GM19372 (cell line): ENCODE measurements around the gene CNDP1.
"Not testable (repeated sequence)": the region's sequence is repeated elsewhere in the genome, so short reads cannot be mapped to it uniquely, and the experiment has no call there.

Source experiments
- ATAC-seq: cut with Tn5 transposase; IDR thresholded peaks from one replicate; pipeline ENCODE4 v1.9.1; 2021; ENCODE audit warnings: mild to moderate bottlenecking, low read depth, moderate library complexity; ENCODE audit not compliant: unreplicated experiment

CNDP1 gene

GRCh38 chr18:74541703-74542555, 7.6 kb downstream of the CNDP1 start:
- no peak for ATAC-seq

- ATAC-seq = no peak
Observed at GRCh38 chr18:74544898-74545297, 10.6 kb downstream of the CNDP1 start.

- no peak for ATAC-seq
Observed at GRCh38 chr18:74546007-74546406, 11.7 kb downstream of the CNDP1 start.

DNA sequence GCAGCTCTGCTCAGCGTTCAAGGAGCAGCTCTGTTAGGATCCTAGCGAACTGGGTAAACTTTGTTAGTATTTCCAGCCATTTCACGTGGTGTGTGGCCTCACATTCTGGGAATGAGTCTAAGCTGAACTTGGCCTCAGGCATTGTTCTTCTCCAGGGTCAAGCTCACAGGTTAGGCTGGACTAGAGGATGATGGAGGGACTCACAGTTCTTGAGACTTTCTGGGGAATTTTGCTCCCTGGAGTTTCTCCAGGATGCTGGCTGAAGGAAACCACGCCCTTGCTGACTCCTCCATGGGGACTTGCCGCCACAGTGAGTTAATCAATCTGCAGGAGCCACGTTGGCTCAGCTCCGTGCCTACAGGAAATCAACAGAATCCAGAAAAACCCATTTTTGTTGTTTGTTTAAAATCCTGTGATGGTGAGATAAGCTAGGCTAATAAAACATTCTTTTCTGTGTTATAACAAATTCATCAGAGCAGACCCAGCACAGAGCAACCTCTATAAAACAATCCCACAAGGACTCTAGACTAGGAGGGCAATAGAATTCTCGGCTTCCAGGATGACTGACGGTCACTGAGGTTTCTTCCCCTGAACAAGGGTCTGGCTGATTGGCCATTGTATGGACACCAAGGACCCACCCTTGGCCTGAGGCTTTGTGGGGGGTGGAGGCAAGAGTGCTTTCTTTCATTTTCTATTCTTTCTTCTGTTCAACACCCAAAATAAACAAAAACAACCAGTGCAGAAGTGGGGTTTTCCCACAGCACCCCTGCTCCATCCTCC, 12.6 kb downstream of the CNDP1 start:
- no peak for ATAC-seq

DNA sequence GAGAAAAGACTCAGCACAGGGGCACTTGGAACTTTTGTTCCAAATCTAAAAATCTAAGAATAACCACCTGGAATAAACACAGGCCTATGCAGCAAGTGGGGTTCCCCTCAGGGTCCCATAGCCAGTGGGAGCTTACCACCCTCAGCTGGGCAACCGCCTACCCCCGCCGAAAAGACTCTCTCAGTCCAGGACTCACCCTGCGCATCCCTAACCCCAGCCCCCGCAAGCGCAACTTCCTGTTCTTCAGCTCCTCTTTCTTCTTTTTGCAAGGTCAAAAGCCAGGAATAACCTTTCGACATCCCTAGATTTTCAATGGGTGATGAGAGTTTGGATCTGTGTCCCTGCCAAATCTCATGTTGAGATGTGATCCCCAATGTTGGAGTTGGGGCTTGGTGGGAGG, 13.6 kb downstream of the CNDP1 start:
- no peak for ATAC-seq

- ATAC-seq = no peak
Observed at GRCh38 chr18:74549591-74550104, 15.3 kb downstream of the CNDP1 start.

DNA sequence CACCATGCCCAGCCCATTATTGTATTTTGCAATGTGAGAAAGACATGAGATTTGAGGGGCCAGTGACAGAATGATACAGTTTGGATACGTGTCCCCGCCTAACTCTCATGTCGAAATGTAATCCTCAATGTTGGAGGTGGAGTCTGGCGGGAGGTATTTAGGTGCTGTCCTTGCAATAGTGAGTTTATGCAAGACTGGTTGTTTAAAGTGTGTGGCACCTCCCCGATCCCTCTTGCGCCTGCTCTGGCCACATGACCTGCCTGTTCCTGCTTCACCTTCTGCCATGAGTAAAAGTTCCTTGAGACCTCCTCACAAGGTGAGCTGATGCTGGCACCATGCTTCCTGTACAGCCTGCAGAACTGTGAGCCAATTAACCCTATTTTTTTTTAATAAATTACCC, 16.6 kb downstream of the CNDP1 start:
- ATAC-seq = no peak

DNA sequence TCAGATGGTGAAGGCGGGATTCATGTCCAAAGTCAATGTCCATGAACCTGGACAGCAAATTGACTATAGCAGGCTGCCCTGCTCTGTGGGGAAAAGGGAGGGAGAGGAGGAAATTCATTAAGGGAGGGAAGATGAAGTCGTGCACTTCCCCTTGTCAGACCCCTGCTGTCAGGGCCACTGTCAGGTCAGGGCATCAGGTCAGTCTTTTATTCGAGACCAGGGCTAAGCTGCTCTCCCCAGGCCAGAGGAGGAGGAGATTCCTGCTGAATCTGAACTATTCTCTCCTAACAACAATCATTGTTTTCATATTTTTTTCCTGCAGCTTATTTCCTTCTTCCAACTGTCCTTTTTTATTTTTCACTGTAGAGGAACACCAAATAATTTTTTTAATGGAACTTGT, 17.2 kb downstream of the CNDP1 start:
- ATAC-seq = no peak

DNA sequence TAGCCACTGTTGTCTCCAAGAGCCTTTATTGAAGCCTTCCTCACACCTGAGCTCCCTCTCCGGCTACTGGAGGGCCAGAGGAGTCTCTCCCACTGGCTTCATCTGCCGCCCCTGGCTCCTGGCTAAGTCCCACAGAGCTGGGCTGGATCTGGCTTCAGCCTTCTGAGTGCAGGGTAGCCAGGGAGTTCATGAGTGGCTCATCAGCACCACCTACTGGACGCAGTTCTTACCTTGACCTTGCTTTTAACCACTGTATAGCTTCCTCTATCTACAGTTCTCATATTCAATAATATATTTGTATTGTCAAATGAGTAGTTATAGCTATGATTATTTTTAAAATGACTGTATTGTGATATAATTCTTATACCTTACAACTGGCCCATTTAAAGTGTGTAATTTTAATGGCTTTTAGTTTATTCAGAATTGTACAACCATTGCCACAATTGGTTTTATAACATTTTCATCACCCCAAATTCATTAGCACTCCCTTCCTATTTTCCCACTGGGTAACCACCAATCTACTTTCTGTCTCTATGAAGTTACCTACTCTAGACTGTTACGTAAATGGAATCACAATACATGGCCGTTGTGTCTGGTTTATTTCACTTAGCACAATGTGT, 17.7 kb downstream of the CNDP1 start:
- ATAC-seq = peak; percentile 100

DNA sequence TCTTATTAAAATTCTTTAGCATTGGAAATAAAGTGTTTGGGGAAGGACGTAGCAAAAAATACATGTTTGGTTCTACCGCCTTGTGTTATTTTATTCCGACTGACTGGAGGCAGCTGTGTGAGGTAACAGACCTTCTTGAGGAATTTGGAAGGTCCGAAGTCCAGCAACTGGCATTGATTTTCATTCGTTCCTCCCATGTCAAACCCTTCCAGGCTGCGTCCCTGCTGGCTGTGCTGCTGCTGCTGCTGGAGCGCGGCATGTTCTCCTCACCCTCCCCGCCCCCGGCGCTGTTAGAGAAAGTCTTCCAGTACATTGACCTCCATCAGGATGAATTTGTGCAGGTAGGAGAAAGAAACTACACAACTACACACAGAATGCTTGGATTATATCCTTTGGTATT, 21.8 kb downstream of the CNDP1 start:
- ATAC-seq = no peak

DNA sequence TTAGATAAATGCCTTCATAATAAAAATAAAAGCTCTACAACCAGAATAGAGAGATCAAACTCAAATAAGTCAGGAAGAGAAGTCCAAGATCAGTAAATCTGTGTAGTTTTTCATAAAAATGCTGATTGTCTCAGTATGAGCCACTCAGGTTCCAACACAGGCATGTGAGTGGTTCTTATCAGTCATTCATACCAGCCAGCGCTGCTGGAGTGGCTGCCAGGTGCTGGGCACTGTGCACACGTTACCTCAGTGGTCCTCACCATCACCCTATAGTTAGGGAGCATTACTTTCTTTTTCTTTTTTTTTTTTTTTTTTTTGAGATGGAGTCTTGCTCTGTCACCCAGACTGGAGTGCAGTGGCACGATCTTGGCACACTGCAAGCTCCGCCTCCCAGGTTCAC, 23.8 kb downstream of the CNDP1 start:
- no peak for ATAC-seq

- no peak for ATAC-seq
Observed at GRCh38 chr18:74562131-74562730, 27.9 kb downstream of the CNDP1 start.

GRCh38 chr18:74562775-74563174, 28.5 kb downstream of the CNDP1 start:
- ATAC-seq = no peak

GRCh38 chr18:74563999-74564398, 29.7 kb downstream of the CNDP1 start:
- no peak for ATAC-seq

DNA sequence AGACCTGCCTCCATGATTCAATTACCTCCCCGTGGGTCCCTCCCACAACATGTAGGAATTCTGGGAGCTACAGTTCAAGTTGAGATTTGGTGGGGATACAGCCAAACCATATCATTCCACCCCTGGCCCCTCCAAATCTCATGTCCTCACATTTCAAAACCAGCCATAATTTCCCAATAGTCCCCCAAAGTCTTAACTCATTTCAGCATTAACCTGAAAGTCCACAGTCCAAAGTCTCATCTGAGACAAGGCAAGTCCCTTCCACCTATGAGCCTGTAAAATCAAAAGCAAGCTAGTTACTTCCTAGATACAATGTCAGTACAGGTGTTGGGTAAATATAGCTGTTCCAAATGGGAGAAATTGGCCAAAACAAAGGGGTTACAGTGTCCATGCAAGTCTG, 30.9 kb downstream of the CNDP1 start:
- ATAC-seq = not testable (repeated sequence)

DNA sequence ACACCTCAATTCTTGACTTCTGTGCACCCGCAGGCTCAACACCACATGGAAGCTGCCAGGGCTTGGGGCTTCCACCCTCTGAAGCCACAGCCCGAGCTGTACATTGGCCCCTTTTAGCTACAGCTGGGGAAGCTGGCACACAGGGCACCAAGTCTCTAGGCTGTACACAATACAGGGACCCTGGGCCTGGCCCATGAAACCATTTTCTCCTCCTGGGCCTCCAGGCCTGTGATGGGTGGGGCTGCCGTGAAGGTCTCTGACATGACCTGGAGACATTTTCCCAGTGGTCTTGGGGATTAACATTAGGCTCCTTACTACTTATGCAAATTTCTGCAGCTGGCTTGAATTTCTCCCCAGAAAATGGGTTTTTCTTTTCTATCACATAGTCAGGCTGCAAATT, 31.7 kb downstream of the CNDP1 start:
- not testable (repeated sequence) for ATAC-seq

GRCh38 chr18:74567822-74568221, 33.5 kb downstream of the CNDP1 start:
- ATAC-seq = no peak

DNA sequence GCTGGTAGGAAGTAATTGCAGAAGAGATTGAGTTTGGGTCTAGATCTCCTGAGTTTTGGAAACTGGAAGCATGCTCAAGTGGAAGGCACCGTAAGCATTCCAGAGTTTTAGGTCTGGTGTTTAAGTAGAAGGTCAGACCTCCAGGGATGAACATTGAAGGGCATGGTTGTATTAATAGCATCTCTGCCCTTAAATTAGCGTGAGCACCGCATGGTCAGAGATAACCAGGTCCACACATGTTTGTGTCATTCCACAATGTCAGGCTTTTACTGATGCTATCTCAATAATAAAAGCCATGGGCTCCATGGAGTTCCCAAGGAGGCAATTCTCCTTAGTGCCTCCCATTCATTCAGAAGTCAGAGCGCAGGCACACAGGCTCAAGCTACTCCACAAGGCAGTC, 35.1 kb downstream of the CNDP1 start:
- no peak for ATAC-seq

DNA sequence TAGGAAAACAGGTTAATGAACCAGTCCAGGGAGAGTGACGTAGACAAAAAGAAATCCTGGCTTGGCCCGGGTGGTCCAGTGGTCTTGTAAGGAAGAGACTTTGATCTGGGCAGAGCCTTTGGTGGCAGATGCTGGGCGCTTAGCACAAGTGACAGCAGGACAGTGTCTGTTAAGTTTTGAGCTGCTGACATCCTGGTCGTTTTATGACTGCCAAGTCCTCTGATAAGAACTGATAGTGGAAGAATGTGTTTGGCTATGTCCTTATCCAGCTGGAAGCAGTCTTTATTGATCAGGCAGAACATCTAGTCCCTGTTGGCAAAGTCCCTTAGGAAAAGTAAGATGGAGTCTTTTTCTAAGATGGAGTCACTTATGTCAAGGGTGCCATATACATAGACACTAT, 36.0 kb downstream of the CNDP1 start:
- ATAC-seq = no peak

DNA sequence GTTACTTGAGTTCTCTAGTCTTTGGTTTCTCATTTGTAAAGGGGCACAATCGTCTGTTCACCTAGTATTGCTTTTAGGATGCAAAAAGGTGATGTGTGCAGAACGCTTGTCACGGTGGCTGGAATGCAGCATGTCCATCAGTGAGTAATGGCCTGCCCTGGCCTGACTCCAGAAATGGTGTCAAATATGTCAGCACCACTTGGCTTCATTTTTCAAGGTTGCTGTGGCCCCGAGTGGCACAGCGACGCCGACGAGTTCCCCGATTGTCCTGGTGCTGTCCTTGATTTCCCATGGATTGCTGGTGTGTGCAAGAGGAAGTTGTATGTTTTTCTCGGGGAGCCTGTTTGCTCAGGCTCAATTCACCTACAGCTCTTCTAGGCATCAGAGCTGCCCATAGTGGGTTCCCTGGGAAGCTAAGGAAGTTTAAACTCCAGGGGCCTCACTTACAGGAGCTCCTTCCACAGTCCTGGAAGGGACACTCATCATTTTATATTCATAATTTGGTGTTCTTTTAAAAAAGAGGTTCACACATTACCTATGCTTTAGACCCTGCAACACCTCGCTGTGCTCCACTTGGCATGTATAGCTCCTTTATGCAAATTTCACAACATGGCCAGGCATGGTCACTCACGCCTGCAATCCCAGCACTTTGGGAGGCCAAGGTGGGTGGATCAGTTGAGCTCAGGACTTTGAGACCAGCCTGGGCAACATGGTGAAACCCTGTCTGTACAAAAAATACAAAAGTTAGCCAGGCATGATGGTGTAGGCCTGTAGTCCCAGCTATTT, 37.8 kb downstream of the CNDP1 start:
- ATAC-seq = no peak
